ENCODE results near the gene UNC13C.
"Not testable (repeated sequence)": the region's sequence is repeated elsewhere in the genome, so short reads cannot be mapped to it uniquely, and the experiment has no call there.

Gene UNC13C

GRCh38 chr15:53978253-53978906, at the start of gene UNC13C:
TSS of gene UNC13C (plus strand) at chr15:53978441. CDS start at chr15:54012904, 34,463 bp downstream.
- in situ Hi-C loops (cut with MboI; ENCODE audit: low sequenced_read_pairs) = no loop called here

GRCh38 chr15:53936137-53936536, 42.1 kb upstream of the UNC13C start:
- in situ Hi-C loops (cut with MboI; ENCODE audit: low sequenced_read_pairs) = no loop called here

- in situ Hi-C loops (cut with MboI; ENCODE audit: low sequenced_read_pairs) = not testable (repeated sequence)
Measured at GRCh38 chr15:53937632-53938031, 40.6 kb upstream of the UNC13C start.

GRCh38 chr15:53950572-53950971, 27.7 kb upstream of the UNC13C start:
- in situ Hi-C loops (cut with MboI; ENCODE audit: low sequenced_read_pairs) = no loop called here

- in situ Hi-C loops (cut with MboI; ENCODE audit: low sequenced_read_pairs) = no loop called here
Measured at GRCh38 chr15:53955396-53955795, 22.8 kb upstream of the UNC13C start.

GRCh38 chr15:53962646-53963561, 15.3 kb upstream of the UNC13C start:
- in situ Hi-C loops (cut with MboI; ENCODE audit: low sequenced_read_pairs) = no loop called here

GRCh38 chr15:53963801-53964200, 14.4 kb upstream of the UNC13C start:
- in situ Hi-C loops (cut with MboI; ENCODE audit: low sequenced_read_pairs) = no loop called here

- in situ Hi-C loops (cut with MboI; ENCODE audit: low sequenced_read_pairs) = no loop called here
Measured at GRCh38 chr15:53974121-53974520, 4.1 kb upstream of the UNC13C start.

GRCh38 chr15:53974813-53975212, 3.4 kb upstream of the UNC13C start:
- in situ Hi-C loops (cut with MboI; ENCODE audit: low sequenced_read_pairs) = no loop called here

GRCh38 chr15:53976844-53977392, 1.3 kb upstream of the UNC13C start:
- in situ Hi-C loops (cut with MboI; ENCODE audit: low sequenced_read_pairs) = no loop called here

GRCh38 chr15:53979051-53979788, 979 bp downstream of the UNC13C start:
- in situ Hi-C loops (cut with MboI; ENCODE audit: low sequenced_read_pairs) = no loop called here

- in situ Hi-C loops (cut with MboI; ENCODE audit: low sequenced_read_pairs) = no loop called here
Measured at GRCh38 chr15:53980021-53980420, 1.8 kb downstream of the UNC13C start.

- in situ Hi-C loops (cut with MboI; ENCODE audit: low sequenced_read_pairs) = no loop called here
Measured at GRCh38 chr15:53982071-53982680, 3.9 kb downstream of the UNC13C start.

GRCh38 chr15:53982876-53983275, 4.6 kb downstream of the UNC13C start:
- in situ Hi-C loops (cut with MboI; ENCODE audit: low sequenced_read_pairs) = no loop called here

- in situ Hi-C loops (cut with MboI; ENCODE audit: low sequenced_read_pairs) = no loop called here
Measured at GRCh38 chr15:53984221-53984620, 6.0 kb downstream of the UNC13C start.

- in situ Hi-C loops (cut with MboI; ENCODE audit: low sequenced_read_pairs) = no loop called here
Measured at GRCh38 chr15:53985562-53985961, 7.3 kb downstream of the UNC13C start.

- in situ Hi-C loops (cut with MboI; ENCODE audit: low sequenced_read_pairs) = no loop called here
Measured at GRCh38 chr15:53987480-53987879, 9.2 kb downstream of the UNC13C start.

GRCh38 chr15:54007256-54007655, 29.0 kb downstream of the UNC13C start:
- in situ Hi-C loops (cut with MboI; ENCODE audit: low sequenced_read_pairs) = no loop called here

- in situ Hi-C loops (cut with MboI; ENCODE audit: low sequenced_read_pairs) = no loop called here
Measured at GRCh38 chr15:54011656-54012055, 33.4 kb downstream of the UNC13C start.

GRCh38 chr15:54014067-54014655, 35.9 kb downstream of the UNC13C start:
- in situ Hi-C loops (cut with MboI; ENCODE audit: low sequenced_read_pairs) = no loop called here
